ENCODE measurements around the gene ITGB4.
"Not testable (repeated sequence)": the region's sequence is repeated elsewhere in the genome, so short reads cannot be mapped to it uniquely, and the experiment has no call there.

ITGB4 gene

DNA sequence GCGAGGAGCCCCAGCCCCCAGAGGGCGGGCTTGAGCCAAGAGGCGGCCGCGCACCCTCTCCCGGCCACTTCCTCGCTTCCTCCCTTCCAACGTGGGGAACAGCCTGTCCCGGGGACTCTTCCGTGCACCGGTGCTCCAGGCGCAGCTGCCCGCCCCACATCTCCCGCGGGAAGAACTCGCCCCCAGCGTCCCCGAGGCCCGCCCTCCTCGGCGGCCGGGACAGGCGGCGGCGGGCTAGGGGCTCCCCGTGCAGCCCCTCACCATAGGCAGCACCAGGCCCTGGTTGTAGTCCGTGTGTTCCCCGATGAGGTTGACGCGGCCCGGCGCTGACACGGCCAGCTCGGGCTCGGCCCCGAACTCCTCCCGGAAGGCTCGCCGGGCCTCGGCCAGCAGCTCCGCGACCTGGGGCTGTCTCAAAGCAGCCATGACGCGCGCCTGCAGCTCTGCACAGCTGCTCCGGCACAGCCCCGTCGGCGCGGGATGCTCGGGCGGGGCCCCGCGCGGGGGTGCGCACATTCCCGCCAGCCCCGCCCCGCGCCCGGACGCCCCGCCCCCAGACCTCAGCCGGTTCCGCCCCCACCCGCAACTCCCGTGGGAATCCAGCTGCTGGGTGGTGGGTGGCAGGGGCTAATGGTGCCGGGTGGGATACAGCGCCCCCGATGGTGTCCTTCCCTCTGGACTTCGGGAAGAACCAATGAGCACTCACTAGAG, 43.6 kb downstream of the ITGB4 start, which contains the start of gene GALK1:
Gene GALK1 (minus strand): TSS at position 482 of the 711 bp plus-strand sequence. CDS start 56 bp downstream, at position 426.
- peak within 1 kb of the TSS; percentile 37 for H3K27ac ChIP-seq
- DNase-seq (ENCODE audit: low read depth, low spot score) = no peak

DNA sequence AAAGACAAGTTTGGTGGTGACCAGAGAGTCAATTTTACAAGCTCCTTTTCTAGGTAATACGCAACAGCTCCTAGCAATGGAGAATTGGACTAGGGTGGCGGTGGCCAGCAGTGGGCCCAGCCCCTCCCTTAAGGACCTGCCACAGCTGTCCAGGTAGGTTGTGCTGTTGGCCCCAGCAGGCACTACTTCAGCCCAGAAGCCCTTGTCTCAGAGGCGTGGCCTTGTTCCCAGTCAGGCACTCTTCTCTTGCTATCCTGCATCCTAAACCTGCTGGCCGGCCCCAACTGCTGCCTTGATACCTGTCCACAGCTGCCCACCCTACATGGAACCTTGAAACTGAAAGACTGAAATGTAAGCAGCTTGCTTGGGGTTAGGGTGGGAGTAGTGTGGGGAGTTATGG, 44.7 kb downstream of the ITGB4 start:
- no peak overlapping the region for H3K27ac ChIP-seq
- no peak for DNase-seq (ENCODE audit: low read depth, low spot score)

DNA sequence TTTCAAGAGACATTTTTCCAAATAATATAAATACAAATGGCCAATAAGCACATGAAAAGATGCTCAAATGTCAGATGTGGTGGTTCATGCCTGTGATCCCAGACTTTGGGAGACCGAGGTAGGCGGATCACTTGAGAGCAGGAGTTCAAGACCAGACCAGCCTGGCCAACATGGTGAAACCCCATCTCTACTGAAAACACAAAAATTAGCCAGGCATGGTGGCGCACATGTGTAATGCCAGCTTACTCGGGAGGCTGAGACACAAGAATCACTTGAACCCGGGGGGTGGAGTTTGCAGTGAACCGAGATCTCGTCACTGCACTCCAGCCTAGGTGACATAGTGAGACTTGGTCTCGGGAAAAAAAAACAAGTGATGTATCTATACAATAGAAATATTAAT, 46.6 kb downstream of the ITGB4 start:
- no peak for DNase-seq (ENCODE audit: low read depth, low spot score)
- no peak overlapping the region for H3K27ac ChIP-seq

DNA sequence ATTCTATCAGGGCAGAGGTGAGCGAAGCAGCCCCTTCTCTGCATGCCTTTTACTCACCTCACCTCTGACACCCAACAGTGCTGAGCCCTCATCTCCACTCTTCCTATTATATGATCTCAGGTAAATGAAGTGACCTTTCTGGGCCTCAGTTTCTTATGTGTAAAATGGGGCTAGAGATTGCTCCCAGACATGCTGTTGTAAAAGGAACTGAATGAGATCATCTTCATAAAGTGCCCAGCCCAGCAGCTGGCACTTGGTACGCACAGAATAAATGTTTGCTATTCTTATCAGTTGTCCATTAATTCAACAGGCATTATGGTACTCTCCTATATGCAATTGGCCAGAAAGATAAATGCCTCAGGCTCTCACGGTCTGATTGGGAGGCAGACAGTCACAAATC, 48.3 kb downstream of the ITGB4 start:
- DNase-seq (ENCODE audit: low read depth, low spot score) = no peak
- no peak overlapping the region for H3K27ac ChIP-seq

DNA sequence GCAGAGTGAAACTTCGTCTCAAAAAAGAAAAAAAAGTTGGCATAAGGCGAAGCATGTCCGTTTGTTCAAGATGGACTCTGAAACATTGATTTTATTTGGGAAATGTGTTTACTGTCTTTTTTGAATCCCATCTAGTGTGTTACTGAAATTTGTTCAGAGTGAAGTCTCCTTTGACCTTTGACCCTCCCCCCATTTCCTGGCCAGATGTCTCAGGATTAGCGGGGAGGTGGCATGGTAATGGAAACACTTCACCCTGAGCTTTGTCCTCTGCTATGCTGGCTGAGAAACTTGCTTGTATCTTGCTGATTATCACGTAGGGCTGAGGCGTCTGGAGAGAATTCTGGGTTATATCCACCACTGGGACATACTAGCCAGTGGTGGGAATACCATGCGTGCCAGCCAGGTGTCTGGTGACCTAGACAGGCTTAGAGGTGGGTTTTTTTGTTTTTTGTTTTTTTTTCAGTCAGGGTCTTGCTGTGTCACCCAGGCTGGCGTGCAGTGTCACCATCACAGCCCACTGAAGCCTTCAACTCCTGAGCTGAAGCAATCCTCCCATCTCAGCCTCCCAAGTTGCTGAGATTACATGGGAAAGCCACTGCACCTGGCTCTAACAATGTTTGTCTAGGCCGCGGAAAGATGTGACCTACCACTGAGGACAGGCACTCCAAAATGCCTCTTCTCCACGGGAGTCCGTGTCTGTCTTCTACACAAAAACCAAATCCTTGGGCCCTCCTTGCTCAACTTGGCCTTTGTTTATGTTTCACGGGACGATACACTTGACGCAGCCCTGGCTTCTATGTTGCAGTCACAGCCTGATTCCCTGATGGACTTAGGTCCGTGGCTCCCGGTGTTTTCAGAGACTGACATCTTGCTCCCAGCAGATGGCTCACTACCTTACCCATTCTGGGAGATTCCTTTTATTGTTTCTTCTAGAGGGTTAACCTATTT, 50.3 kb downstream of the ITGB4 start:
- no peak overlapping the region for H3K27ac ChIP-seq
- no peak for DNase-seq (ENCODE audit: low read depth, low spot score)

DNA sequence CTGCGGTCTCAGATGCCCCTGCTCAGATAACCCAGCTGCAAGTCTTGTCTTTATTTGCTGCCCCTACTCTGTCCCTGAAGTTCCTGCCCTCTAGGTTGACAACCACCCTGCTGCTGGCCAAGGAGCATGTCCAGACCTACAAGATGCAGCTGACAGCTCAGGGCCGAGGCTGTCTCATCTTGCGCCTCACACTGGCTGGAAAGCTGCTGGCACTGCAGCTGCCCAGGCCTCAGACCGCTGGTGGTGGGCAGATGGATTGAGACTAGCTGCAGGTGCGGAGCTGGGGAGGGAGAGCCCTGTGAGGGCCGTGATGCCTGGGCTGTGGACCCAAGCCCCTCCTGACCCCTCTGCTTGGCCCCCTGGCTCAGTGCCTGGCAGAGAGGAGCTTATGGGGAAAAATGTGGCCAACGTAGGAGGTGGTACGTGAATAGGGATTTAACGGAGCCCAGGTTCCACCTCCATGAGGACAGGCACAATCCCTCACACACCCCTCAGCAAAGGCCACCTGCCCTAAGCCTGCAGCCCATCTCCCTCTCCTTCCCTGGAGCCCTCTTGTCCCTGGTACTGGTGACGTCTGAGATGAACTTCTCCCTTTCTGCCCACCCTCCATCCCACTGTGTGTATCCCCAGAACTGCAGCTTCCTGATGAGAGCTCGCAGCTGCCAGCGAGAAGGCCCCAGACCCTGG, 52.0 kb downstream of the ITGB4 start:
- H3K27ac ChIP-seq = no peak overlapping the region
- DNase-seq (ENCODE audit: low read depth, low spot score) = no peak

DNA sequence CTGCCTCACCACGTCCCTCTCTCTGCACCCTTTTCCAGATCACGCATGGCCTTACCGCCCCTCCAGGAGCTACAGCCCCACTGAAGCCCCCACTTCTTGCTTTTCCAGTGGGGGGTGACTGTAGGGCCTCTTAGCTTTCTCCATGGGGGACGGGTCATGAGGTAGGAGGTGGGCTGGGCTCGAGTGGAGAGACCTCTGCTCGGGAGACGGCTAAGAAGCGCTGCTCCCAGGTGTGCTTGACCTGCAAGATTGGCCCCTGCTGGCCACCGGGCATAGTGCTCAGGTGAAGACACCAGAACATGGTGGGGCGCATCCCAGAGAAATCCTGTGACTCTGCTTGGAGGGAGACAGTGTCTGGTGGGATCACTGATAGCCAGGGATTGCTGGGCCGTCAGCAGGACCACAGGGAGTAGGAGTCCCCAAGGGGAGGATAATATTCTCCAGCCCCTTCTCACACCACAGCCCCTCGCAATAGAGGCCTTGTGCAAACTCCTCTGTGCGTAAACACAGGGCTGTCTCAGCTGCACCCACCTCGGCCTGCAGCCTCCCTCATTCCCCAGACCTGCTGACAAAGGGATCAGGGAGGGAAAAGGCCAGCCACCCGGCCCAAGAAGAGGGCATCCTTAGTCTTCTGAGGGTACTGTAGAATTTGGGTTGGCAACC, 52.7 kb downstream of the ITGB4 start:
- no peak overlapping the region for H3K27ac ChIP-seq
- DNase-seq (ENCODE audit: low read depth, low spot score) = no peak

DNA sequence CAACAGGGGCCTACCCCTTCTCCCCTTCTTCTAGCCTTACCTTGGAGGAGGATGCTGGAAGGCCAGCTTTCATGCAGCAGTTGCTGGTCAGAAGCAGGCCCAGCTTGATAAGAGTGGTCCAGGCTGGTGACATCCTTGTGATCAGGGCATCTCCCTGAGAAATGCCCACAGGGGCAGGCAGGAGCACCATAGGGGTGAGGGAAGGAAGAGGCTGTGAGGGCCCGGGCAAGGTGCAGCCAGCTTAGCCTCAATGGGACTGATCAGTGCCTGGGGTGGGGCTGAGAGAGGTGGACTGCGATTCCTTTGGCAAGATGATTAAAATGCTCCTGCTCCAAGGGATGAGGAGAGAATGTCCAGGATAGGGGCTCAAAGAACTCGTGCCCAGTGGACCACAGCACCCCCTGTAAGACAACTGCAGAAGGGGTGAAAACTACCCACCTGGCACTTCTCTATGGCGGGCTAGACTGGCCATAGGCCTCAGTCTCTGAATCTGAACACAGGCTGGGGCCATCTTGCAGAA, 53.3 kb downstream of the ITGB4 start:
- H3K27ac ChIP-seq = peak overlapping the region; percentile 97
- DNase-seq (ENCODE audit: low read depth, low spot score) = no peak

DNA sequence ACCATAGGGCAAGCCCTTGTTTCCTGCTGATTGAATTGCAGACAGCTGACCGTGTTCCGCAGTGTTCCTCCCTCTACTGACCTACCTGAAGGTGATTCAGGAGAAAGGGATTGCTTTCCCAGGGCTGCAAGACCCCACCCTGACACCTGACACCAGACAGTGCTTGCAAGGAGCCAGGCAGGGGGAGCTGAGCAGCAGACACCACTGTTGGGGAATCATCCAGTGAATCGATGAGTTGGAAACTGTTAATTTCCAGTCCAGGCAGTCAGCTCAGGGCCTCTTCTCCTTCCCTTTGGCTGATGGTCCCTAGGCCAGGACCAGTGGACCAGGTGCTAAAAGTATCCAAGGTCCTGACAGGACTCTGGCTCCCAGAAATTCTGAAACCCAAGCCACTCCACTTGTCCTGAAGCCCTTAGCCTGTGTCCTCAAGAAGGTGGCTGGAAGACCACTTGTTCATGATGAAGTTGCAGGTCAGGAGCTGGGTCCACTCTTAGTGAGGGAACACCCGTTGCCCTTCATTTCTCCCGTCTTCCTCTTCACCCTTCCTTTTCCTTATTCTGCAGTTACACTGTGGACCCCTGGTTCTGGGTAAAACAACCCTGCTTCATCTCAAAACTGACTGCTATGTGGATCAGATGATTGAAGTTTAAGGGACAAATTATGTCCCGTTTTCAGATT, 53.9 kb downstream of the ITGB4 start:
- no peak for DNase-seq (ENCODE audit: low read depth, low spot score)
- peak overlapping the region; percentile 97 for H3K27ac ChIP-seq

DNA sequence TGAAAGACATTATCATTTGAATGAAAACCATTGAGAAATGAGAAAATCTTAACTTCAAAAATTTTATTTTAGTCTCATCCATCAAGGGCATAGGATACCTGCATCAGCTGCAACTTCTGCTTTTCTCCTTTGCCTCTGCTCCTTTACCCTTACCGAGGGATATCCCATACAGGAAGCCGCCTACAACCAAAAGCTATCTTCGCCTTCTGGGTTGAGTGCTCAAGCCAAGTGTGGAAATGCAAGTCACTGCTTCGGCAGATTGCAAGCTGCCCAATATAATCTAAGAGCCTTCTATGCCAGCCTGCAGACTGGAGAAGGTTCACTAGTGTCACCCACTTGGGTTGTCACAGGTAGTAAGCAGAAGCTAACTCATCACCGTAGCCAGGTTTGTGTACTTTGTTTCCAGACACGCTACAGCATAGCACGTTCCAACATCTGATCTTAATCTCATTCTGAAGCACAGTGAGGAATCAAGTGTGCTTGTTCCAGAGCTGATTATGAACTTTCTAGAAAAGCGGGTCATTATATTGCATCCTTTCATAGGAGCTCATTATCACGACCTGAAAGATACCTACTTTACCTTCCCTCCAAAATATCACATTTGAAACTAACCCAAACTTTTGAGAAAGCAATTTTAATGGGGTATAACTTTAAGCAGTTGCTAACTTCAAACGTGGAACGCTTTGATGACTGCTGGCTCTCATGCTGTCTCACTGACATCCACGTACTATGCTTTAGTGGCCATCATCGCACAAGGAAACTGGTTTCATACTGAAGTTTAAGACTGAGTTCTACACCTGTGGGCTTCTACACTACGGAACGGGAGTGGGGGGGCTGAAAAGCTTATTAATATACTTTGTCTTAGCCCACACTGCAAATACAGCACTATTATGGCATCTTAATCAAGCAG, 55.4 kb downstream of the ITGB4 start:
- H3K27ac ChIP-seq = peak overlapping the region; percentile 97
- no peak for DNase-seq (ENCODE audit: low read depth, low spot score)

DNA sequence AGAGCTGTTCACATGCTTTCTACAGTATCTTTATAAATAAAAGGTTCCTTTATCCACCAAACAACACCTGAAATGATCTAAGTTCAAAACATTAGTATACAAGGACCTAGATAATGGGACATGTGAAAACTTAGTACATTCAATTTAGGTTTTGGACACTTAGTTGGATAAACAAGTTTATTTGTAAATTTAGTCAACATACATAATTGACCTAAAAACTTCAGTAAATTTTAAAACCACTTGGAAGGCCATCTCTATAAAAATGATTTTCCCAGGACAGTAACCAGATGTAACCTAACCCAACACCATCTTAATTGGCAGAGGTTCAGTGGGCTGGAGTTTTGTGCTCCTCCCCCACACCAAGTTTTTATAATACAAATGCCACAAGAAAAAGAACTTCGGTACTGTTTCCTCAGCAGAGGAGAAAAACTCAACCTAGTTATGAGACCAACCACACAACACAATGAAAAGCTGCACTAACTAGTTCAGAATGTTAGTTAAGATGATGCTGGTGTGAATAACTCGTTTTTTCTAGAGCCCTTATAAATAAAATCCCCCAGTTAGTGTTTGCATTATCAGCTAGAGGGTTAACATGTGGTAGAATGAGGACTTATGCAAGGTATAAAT, 56.1 kb downstream of the ITGB4 start:
- no peak for DNase-seq (ENCODE audit: low read depth, low spot score)
- H3K27ac ChIP-seq = peak overlapping the region; percentile 97

DNA sequence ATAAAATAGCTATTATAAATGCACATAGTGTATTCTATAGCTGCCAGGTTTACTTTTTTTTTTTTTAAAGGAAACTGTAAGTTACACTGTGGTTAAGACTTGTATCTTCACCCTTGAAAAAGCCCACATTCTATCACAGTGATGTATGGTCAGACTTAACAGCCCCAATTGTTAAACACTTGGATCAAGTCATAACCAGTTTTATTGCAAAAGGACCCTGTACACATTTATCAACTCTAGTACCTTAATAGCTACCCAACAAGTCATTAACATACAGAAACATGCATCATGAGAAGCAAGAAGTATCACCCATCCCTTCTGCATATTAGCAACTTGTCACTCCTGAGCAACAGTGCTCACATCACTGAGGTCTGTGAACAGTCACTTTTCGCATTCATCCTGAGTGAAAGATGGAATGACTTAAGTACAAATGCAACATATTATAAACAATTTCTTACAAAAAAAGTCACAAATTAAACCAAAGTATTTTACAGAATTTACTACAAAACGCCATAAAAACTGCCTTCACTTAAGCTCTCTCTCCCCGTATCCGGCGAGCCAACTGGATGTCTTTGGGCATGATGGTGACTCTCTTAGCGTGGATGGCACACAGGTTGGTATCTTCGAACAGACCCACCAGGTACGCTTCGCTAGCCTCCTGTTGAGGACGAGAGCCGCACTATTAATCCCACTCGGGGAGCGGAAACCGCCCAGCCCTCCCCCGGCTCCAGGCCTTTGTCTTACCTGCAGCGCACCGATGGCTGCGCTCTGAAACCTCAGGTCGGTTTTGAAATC, 57.0 kb downstream of the ITGB4 start:
- not testable (repeated sequence) for DNase-seq (ENCODE audit: low read depth, low spot score)
- H3K27ac ChIP-seq = peak overlapping the region; percentile 97

DNA sequence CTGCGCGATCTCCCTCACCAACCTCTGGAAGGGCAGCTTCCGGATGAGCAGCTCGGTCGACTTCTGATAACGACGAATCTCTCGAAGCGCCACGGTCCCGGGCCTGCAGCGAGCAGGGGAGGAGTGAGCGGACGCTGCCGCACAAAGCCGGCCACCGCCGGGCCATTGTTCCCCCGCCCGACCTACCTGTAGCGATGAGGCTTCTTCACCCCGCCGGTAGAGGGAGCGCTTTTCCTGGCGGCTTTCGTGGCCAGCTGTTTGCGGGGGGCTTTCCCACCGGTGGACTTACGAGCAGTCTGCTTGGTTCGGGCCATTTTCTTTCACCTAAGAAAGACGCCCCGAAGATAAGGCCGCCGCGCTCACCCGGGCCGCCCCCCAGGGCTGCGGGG, 57.6 kb downstream of the ITGB4 start:
- DNase-seq (ENCODE audit: low read depth, low spot score) = no peak
- H3K27ac ChIP-seq = peak overlapping the region; percentile 97

DNA sequence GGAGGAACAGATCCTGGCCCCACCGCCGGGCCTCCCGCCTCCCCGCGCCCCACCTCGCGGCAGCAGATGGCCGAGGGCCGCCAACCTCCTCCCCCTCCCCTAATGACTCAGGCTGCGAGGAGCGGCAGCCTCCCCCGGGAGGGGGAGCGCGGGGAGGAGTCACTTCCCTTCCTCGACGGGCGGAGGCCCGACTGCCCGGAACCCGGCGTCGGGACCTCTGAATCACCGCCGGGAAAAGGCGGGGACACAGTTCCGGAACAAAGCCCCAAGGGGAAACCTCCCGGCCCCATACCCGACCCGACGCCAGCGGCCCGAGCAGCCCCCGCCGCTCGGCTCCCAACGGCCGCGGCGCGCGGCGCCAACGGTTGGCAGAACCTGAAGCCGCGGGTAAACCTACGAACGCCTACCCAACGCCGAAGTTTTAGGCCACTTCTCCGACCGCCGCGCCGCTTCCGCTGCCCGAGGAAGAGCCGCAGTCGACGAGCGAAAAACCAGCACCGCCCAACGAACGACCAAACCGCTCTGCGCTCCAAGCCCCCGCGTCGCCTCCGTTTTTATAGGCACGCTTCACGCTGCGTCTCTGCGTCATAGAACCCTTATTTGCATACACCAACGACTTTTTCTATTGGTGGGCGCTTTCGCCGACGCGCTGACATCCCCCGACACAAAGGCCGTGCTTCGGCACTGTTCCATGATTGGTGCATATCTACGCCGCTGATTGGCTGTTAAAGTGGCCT, 58.2 kb downstream of the ITGB4 start:
- peak; percentile 98 for DNase-seq (ENCODE audit: low read depth, low spot score)
- H3K27ac ChIP-seq = peak overlapping the region; percentile 97

DNA sequence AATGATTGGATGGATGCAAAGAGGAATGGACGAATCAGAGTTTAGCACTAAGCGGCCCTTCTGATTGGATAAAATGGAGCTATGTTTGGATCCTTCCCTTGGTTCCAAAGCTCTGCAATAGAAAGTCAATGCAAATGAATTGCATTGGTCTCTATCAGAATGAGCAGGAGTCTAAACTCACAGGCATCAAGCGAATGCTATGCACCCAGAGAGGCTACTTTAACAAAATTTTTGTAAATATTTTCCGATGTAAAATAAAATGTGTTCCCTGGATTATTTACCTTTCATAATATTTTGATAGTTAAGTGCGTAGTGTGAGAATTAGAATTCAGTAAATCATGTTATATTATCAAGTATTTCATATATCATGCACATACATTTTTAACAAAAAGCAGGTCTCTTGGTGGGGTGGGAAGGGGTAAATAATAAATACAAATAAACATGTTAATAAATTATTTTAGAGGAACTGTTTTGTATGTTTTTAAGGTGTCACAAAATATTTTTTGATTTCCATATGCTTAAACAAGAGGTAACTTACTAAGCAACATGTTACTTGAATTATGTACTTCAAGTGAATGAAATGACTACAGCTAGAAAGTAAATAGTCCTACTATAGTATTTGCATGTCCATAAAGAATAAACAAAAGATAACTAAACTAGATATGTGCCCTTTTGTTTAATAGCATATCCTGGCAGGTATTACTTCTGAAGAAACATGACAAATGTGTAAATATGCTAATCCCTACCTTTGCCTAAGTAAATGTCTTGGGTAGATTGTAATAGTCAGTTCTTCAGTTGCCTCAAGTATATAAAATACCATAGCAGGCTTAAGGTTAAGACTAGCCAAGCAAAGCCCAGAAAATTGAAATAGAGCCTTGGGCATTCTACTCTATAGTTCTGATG, 59.0 kb downstream of the ITGB4 start:
- DNase-seq (ENCODE audit: low read depth, low spot score) = no peak
- H3K27ac ChIP-seq = peak overlapping the region; percentile 97

All from epithelial cell of prostate (primary cell).